Measurements from ENCODE around the gene TMEM263. TPM values are rescaled to one million over a fixed set of nuclear protein-coding genes. Genes with fewer than 3 reads are reported as not detected.

The TMEM263 gene
- polyA plus RNA-seq, 2 of the 4 experiments (the other 2 are of a cell fraction), result 33.4 to 45.6 TPM

- WGBS (ENCODE audit: missing lambda C conversion rate), result 83% methylated on average over 5 of the region's 5 CpGs
- Histone ChIP-seq H3K4me3 (no peak overlapping the region), H3K4me1 (peaks cover 13% of the 10 kb centered on the region; the same call in 2 of the 3 replicates), H3K9me3 (peaks cover 7% of the 10 kb centered on the region; the same call in 1 of the 3 replicates), H3K27ac (no peak overlapping the region), H3K4me2 (no peak overlapping the region)
- FAIRE-seq, result no peak
- ChIA-PET POLR2A (no interaction called here), CTCF (no interaction called here)
- TF ChIP-seq EHF (CRISPR knock-in tag; IDR thresholded peaks at IDR 0.05) (no peak), ZSCAN20 (CRISPR knock-in tag; IDR thresholded peaks at IDR 0.05) (no peak), GATA3 (IDR thresholded peaks at IDR 0.05; ENCODE audit: borderline replicate concordance) (no peak), EP300 (IDR thresholded peaks at IDR 0.05) (no peak), RCOR1 (IDR thresholded peaks at IDR 0.05; ENCODE audit: low read depth, low read length) (no peak), HOXB13 (CRISPR knock-in tag; IDR thresholded peaks at IDR 0.05; ENCODE audit: low read depth) (no peak), RNF2 (IDR thresholded peaks at IDR 0.05; ENCODE audit: borderline replicate concordance, low read depth) (no peak), RARB (CRISPR knock-in tag; IDR thresholded peaks at IDR 0.05) (no peak), HES2 (IDR thresholded peaks at IDR 0.05) (no peak), CHD4 (IDR thresholded peaks at IDR 0.05; ENCODE audit: borderline replicate concordance) (no peak), TP53 (CRISPR knock-in tag; IDR thresholded peaks at IDR 0.05) (no peak), BHLHE40 (IDR thresholded peaks at IDR 0.05; ENCODE audit: low read depth, low read length) (no peak), CBX2 (IDR thresholded peaks at IDR 0.05; ENCODE audit: borderline replicate concordance, low read depth) (no peak)
- no peak for ATAC-seq
- DNase-seq (ENCODE audit: low read depth in 1 of 2, low spot score in 1 of 2), result no peak
Measured at GRCh38 chr12:106950591-106950990, 5.1 kb upstream of the TMEM263 start.

DNA sequence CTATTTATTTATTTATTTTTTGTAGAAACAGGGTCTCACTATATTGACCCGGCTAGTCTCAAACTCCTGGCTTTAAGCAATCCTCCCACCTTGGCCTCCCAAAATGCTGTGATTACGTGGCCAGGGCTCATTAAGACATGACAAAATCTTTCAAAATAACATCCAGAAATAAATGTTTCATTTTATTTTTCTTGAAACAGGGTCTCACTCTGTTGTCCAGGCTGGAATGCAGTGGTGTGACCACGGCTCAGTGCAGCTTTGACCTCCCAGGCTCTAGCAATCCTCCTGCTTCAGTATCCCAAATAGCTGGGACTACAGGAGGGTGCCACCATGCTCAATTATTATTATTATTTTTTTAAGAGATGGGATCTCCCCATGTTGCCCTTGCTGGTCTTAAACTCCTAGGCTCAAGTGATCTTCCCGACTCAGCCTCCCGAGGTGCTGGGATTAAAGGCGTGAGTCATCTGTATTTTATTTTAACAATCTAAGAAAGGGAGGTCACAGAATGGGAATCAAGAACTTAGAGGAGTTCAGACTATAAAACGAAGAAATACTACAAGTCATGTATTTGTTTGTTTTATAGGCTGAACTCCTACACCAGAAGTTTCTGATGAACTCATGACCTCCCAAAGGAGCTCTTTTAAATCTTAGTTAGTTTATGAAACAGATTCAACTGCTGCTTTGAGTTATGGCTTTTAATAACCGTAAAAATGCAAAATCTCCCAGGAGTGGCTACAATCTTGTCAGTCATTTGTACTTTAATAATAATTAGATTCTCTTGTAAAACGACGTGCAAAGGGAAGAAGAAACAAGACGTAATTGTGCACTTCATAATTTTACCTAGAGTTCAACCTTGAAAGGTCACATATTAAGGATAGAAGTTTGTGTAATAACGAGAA lies 2.1 kb upstream of the TMEM263 start:
- CTCF ChIA-PET, result interaction anchor here (0.6 to 0.9 kb wide), 3 partner anchors 10 to 15 kb away, joined by 3 to 5 read pairs (median 4); no protein-coding TSS in a partner anchor
- TF ChIP-seq EHMT2 (IDR thresholded peaks at IDR 0.05; ENCODE audit: low read depth), result no peak
- no peak for TF ChIP-seq EP300 (IDR thresholded peaks at IDR 0.05)
- no peak for TF ChIP-seq CBX2 (IDR thresholded peaks at IDR 0.05; ENCODE audit: borderline replicate concordance, low read depth)
- no peak for TF ChIP-seq CHD2 (IDR thresholded peaks at IDR 0.05; ENCODE audit: low read length, partially characterized antibody)
- TF ChIP-seq HOXB5 (CRISPR knock-in tag; IDR thresholded peaks at IDR 0.05), result no peak
- no peak for TF ChIP-seq HES2 (IDR thresholded peaks at IDR 0.05)
- no peak for TF ChIP-seq FOXS1 (CRISPR knock-in tag; IDR thresholded peaks at IDR 0.05)
- TF ChIP-seq MAX (IDR thresholded peaks at IDR 0.05), result no peak
- POLR2A ChIA-PET, result no interaction called here
- Histone ChIP-seq H3K9me3 (peaks cover 3% of the 10 kb centered on the region; the same call in 1 of the 3 replicates), H3K4me1 (peaks cover 25% of the 10 kb centered on the region; the same call in 2 of the 3 replicates), H3K4me2 (peak overlapping the region; percentile 90), H3K4me3 (no peak overlapping the region), H3K27ac (no peak overlapping the region)
- WGBS (ENCODE audit: missing lambda C conversion rate), result 78% methylated on average over 12 of the region's 12 CpGs
- ATAC-seq (no peak), FAIRE-seq (no peak), DNase-seq (ENCODE audit: low read depth in 1 of 2, low spot score in 1 of 2) (no peak)

GRCh38 chr12:106954462-106955376 lies 988 bp upstream of the TMEM263 start:
- CTCF ChIA-PET, result interaction anchor here (0.6 to 1.5 kb wide), 3 partner anchors 12 to 177 kb away, joined by 3 to 5 read pairs (median 4); no protein-coding TSS in a partner anchor

More at GRCh38 chr12:106954462-106955376, 988 bp upstream of the TMEM263 start:
- ATAC-seq (no peak; a peak in 1 of 6 replicates), DNase-seq (ENCODE audit: low read depth in 1 of 2, low spot score in 1 of 2) (no peak), FAIRE-seq (no peak)
- Histone ChIP-seq H3K4me2 (peak overlapping the region; percentile 90), H3K4me3 (peak overlapping the region; percentile 91), H3K4me1 (peaks cover 29% of the 10 kb centered on the region; the same call in 2 of the 3 replicates), H3K9me3 (no peaks in the 10 kb centered on the region), H3K27ac (peak overlapping the region; percentile 97 to 98)
- TF ChIP-seq PHF8 (IDR thresholded peaks at IDR 0.05; ENCODE audit: borderline replicate concordance, low read depth), result peak; percentile 92; the same call in 1 of the 2 replicates
- peak in 1 of 2 experiments; percentile 21; a peak in 1 of 4 replicates for TF ChIP-seq CEBPB (IDR thresholded peaks at IDR 0.05)
- TF ChIP-seq HES2 (IDR thresholded peaks at IDR 0.05), result no peak
- TF ChIP-seq HOXB13 (CRISPR knock-in tag; IDR thresholded peaks at IDR 0.05; ENCODE audit: low read depth), result no peak
- 0 out of 2 replicates have a peak, but pooled peaks have one; percentile 30 for TF ChIP-seq TFCP2L1 (CRISPR knock-in tag; IDR thresholded peaks at IDR 0.05)
- POLR2A ChIA-PET, result interaction anchor here (0.6 to 2.6 kb wide), 6 partner anchors 12 to 804 kb away, joined by 3 to 24 read pairs (median 5); partner anchors contain the start of gene MTERF2
- 61% methylated on average over 36 of the region's 36 CpGs for WGBS (ENCODE audit: missing lambda C conversion rate)
